BLaER1 treated with 17β-estradiol and CSF1 and Interleukin-3, amounts not matched to agents 10 nM and 100 nM (cell line): Measurements from ENCODE around the gene HOXD8.
A peak's percentile ranks its signal among the peaks of the same experiment; 100 is the strongest.

Experiments
- H3K27ac ChIP-seq, 11 experiments: shearing (Covaris generic); formaldehyde crosslinking; 2 replicates each; pipeline ENCODE4 v1.8.1; 2022
- H3K27me3 ChIP-seq, 11 experiments: shearing (Covaris generic); formaldehyde crosslinking; 2 replicates each; pipeline ENCODE4 v1.8.1; 2022
- H3K36me3 ChIP-seq, 11 experiments: shearing (Covaris generic); formaldehyde crosslinking; 2 replicates each; pipeline ENCODE4 v1.8.1; 2022
- H3K4me1 ChIP-seq, 10 experiments: shearing (Covaris generic); formaldehyde crosslinking; 2 replicates each; pipeline ENCODE4 v1.8.1; 2022
- H3K4me2 ChIP-seq, 11 experiments: shearing (Covaris generic); formaldehyde crosslinking; 2 replicates each; pipeline ENCODE4 v1.8.1; 2022
- H3K4me3 ChIP-seq, 10 experiments: shearing (Covaris generic); formaldehyde crosslinking; 2 replicates each; pipeline ENCODE4 v1.8.1; 2022
- H3K9ac ChIP-seq, 11 experiments: shearing (Covaris generic); formaldehyde crosslinking; 2 replicates each; pipeline ENCODE4 v1.8.1; 2022
- H3K9me3 ChIP-seq, 11 experiments: shearing (Covaris generic); formaldehyde crosslinking; replicated peaks in 1 of 11; 2 replicates each; pipeline ENCODE4 v1.8.1; 2022
- H4K20me1 ChIP-seq, 11 experiments: shearing (Covaris generic); formaldehyde crosslinking; 2 replicates each; pipeline ENCODE4 v1.8.1; 2022
- Cebpa-rat ChIP-seq, 11 experiments: shearing (Covaris generic); IDR thresholded peaks; 2 replicates each; pipeline ENCODE4 v1.8.1; 2022

The HOXD8 gene

DNA sequence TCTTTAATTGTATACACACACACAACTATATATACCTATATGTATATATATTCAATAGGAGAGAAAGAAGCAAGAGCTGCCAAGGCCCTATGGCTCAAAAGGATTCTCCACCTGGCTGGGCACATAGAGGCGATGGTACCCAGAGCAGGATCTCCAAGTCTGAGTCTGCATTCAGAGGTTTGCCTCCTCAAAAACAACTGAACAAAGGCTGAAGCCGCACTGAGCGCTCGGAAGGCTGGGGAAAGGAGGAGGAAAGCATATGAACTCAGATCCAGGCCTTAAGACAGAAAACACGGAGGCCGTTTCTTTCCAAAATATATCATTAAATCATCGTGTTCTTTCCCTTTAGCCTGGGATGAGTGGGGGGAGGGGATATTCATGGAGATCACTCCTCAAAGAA lies 26.3 kb upstream of the HOXD8 start:
- H3K9me3 ChIP-seq: peaks cover 52 to 81% (median 59%) of the 10 kb centered on the region in 11 experiments
- peaks cover 92 to 99% (median 97%) of the 10 kb centered on the region in 11 experiments for H3K27me3 ChIP-seq
- H4K20me1 ChIP-seq: peaks cover 0 to 61% (median 31%) of the 10 kb centered on the region in 11 experiments; a peak in 14 of 22 replicates
- no peaks in the 10 kb centered on the region; a peak in 1 of 20 replicates for H3K4me1 ChIP-seq
- no peak overlapping the region for H3K4me2 ChIP-seq
- no peak overlapping the region for H3K27ac ChIP-seq
- H3K9ac ChIP-seq: no peak overlapping the region
- H3K36me3 ChIP-seq: no peaks in the 10 kb centered on the region
- TF ChIP-seq Cebpa-rat (IDR thresholded peaks at IDR 0.05): no peak
- H3K4me3 ChIP-seq: no peak overlapping the region

DNA sequence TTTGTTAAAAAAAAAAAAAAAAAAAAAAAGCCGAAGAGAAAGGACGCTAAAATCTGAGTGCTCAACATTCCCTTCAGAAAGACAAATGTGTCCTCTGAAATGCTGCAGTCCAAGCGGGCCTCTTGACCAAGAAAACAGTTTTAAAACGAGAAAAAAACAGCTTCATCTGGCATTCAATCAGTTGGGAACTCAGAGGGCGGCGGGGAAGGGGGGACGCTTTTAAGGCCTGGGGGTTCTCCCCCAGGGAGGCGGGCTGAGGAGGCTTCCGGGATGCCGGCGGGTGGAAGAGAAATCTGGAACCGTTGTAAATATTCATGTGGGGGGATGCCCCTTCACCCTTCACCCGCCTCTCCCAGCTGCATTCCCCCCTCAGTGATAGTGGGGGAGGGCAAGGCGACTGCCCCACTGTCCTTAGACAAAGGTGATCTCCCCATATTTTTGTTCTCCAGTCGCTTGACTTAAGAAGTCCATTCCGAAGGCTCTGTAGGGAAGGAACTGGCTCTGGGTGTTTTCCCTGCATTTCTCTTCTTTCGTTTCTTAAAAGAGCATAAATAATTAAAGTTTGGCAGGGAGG lies 25.7 kb upstream of the HOXD8 start:
- H3K9ac ChIP-seq: no peak overlapping the region

DNA sequence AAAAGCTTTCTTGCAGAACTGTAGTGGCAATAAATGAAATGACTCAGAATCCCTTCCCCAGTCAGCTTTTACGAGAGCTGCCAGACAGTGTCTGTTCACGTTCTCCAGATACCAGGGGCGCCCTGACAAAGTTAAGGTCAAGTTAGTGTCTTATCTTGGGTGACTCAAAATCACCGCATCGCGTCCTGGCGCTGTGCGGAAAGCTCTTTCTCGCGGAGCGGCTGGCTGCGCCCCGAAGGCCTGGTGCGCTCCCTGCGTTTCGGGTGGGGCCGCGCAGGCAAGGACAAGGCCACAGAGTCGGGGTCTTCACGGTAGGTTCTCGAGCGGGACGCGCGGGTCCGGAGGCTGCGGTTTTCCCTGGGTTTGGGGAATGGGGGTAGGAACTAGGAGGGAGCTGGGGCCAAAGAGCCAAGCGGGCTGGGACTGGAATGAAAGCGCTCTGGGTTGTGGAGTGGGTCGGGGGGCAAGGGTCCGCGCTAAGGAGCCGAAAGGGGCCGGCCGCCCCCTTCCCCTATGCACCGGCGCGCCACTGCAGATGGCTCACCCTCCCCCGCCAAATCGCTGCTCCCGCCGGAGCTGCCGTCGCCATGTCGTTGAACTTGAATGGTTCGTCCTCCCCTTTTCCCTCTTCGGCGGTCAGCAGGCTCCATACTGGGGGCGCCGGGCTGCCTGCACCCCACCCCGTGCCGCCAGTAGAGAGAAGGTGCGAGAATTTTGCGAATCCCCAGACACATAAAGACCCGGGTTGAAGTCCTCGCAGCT lies 25.0 kb upstream of the HOXD8 start:
- Histone ChIP-seq H3K36me3 (no peaks in the 10 kb centered on the region), H3K4me3 (no peak overlapping the region; a peak in 1 of 20 replicates), H4K20me1 (peaks cover 0 to 48% (median 26%) of the 10 kb centered on the region in 11 experiments; a peak in 13 of 22 replicates), H3K9ac (no peak overlapping the region), H3K27me3 (peaks cover 92 to 99% (median 97%) of the 10 kb centered on the region in 11 experiments), H3K9me3 (peaks cover 58 to 86% (median 64%) of the 10 kb centered on the region in 11 experiments), H3K27ac (no peak overlapping the region), H3K4me2 (no peak overlapping the region), H3K4me1 (no peaks in the 10 kb centered on the region)
- no peak for TF ChIP-seq Cebpa-rat (IDR thresholded peaks at IDR 0.05)

More for the DNA sequence above, 25.7 kb upstream of the HOXD8 start:
- no peak overlapping the region for H3K4me2 ChIP-seq
- H3K4me3 ChIP-seq: no peak overlapping the region
- no peaks in the 10 kb centered on the region for H3K4me1 ChIP-seq
- H3K9me3 ChIP-seq: peaks cover 52 to 85% (median 62%) of the 10 kb centered on the region in 11 experiments
- no peaks in the 10 kb centered on the region for H3K36me3 ChIP-seq
- peaks cover 0 to 55% (median 25%) of the 10 kb centered on the region in 11 experiments; a peak in 14 of 22 replicates for H4K20me1 ChIP-seq
- peaks cover 92 to 99% (median 97%) of the 10 kb centered on the region in 11 experiments for H3K27me3 ChIP-seq
- H3K27ac ChIP-seq: no peak overlapping the region
- no peak for TF ChIP-seq Cebpa-rat (IDR thresholded peaks at IDR 0.05)

DNA sequence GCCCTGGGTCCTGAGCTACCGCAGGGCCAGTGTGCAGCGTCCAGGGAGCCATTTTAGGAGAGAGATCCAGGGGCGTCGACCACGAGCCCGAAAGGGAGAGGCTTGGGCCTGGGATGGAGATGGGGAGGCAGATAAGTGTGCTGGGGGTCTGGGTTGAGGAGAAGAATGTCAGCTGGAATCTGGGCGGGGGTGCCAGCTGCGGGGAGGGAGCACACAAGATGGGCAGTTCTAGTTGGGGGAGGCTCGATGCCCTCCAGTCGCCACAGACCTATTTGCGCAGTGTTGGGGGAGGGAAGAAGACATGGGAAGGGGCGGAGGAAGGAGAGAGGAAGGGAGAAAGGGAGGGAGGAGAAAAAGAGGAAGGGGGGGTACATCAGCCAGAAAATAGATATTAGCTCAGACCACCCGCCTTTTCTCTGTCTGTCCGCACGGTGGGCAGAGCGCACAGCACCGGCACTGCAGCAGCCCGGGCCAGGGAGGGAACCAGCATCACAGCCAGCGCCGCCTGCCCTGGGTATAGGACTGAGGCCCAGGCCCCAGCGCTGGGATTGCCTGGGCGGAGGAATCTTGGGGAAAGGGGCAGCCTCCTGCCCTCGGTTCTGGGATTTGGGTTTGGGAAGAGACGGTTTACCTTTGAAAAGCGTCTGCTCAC lies 24.3 kb upstream of the HOXD8 start:
- Histone ChIP-seq H3K9ac (no peak overlapping the region), H3K27me3 (peaks cover 92 to 99% (median 97%) of the 10 kb centered on the region in 11 experiments), H3K4me1 (no peaks in the 10 kb centered on the region), H3K9me3 (peaks cover 52 to 81% (median 60%) of the 10 kb centered on the region in 11 experiments), H4K20me1 (peaks cover 0 to 47% (median 18%) of the 10 kb centered on the region in 11 experiments; a peak in 13 of 22 replicates), H3K4me2 (no peak overlapping the region), H3K36me3 (no peaks in the 10 kb centered on the region), H3K4me3 (peak overlapping the region in 1 of 10 experiments; percentile 20; a peak in 1 of 20 replicates), H3K27ac (no peak overlapping the region)
- TF ChIP-seq Cebpa-rat (IDR thresholded peaks at IDR 0.05): no peak

DNA sequence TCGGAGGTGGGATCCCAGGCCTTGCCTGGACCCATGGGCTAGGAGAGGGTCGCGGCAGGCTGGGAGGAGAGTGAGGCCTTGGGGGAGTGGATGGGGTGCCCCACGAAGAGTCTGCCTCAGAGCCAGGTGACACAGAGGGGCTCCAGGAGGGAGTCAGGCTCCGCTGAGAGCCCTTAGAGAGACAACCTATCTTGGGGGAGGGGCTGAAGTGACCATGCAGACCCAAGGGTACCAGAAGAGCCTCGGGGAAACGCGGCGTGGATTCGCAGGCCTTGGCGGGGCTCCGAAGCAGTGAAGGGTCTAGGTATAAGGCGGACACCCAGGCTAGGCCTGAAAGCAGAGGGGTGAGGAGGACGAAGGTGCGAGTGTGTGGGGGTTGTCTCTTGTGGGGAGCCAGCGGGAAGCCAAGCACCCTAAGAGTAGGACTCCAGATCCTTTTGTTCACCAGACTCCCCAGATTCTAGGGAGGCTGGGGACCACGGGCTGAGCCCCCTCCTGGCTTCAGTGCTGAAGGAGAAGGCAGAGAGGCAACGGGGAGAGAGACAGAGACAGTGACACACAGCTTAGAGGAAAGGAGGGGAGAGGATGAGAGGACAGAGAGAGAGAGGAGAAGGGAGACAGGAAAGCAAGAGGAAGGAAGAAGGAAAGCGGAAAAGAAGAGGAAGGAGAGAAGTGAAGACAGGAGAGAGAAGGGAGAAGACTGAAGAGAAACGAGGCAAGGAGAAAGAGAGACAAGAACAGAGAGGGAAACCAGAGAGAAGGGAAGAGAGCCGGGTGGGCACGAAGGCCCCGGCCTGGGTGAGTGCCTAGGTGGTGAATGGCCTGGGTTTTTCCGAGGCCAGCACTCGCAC lies 23.6 kb upstream of the HOXD8 start:
- Histone ChIP-seq H3K4me1 (no peaks in the 10 kb centered on the region), H3K9me3 (peaks cover 45 to 73% (median 54%) of the 10 kb centered on the region in 11 experiments), H3K27me3 (peaks cover 92 to 99% (median 97%) of the 10 kb centered on the region in 11 experiments), H3K4me2 (no peak overlapping the region), H3K4me3 (0 out of 20 replicates have a peak overlapping the region, but pooled peaks of 2 of the 10 experiments have one; percentile 3 to 20), H3K36me3 (no peaks in the 10 kb centered on the region), H4K20me1 (peaks cover 0 to 47% (median 11%) of the 10 kb centered on the region in 11 experiments; a peak in 10 of 22 replicates), H3K9ac (no peak overlapping the region), H3K27ac (no peak overlapping the region)
- no peak for TF ChIP-seq Cebpa-rat (IDR thresholded peaks at IDR 0.05)

DNA sequence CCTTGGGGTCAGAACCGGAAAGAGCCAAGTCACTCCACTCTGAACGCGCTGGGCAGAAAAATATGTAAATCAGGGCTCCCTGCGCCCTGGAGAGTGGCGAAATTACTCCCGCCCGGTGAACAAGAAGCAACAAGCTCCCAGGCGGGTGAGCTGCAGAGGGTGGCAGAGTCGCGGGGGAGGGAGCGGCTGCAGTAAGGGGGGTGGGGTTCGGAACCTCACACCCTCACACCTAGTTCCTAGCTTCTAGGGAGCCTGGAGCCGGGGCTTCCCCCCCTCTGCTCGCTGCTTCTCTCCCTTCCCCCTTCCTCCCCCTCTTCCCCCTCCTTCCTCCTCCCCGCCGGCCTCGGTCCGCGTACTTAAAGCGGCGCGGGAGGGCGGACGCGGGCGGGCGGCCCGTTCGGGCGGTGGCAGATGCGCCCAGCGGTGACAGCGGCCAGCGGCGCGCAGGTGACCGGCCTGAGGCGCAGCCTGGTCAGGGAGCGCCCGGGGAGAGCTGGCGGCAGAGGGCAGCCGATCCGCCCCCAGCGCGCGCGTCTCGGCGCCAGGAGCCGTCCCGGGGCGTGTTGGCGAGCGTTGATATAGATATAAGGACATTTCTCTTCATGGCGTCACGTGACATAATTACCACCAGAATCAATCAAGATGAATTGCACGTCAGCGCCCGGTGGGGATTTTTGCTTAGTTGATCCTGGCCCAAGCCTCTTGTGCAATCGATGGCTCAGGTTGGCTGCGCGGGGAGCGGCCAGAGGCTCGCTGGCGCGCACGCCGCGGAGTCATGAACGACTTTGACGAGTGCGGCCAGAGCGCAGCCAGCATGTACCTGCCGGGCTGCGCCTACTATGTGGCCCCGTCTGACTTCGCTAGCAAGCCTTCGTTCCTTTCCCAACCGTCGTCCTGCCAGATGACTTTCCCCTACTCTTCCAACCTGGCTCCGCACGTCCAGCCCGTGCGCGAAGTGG lies 22.6 kb upstream of the HOXD8 start, which contains the start of gene HOXD11:
Gene HOXD11, plus strand, starts transcription at position 700 of the 959 bp plus-strand sequence. Its CDS starts 76 bp downstream, at position 776.
- no peak within 1 kb of the TSS; a peak in 1 of 20 replicates for H3K4me3 ChIP-seq
- H3K27ac ChIP-seq: no peak within 1 kb of the TSS

DNA sequence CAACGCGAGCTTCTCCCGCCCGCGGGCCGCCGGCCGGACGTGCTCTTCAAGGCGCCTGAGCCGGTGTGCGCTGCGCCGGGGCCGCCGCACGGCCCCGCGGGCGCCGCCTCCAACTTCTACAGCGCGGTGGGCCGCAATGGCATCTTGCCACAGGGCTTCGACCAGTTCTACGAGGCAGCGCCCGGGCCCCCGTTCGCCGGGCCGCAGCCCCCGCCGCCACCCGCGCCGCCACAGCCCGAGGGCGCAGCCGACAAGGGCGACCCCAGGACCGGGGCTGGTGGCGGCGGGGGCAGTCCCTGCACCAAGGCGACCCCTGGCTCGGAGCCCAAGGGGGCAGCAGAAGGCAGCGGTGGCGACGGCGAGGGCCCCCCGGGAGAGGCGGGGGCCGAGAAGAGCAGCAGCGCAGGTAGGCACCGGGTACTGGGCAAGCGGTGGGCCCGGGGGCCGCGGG lies 21.7 kb upstream of the HOXD8 start:
- Histone ChIP-seq H3K4me3 (no peak overlapping the region), H3K4me1 (no peaks in the 10 kb centered on the region), H3K9ac (no peak overlapping the region), H3K9me3 (peaks cover 53 to 71% (median 58%) of the 10 kb centered on the region in 11 experiments), H3K27me3 (peaks cover 92 to 99% (median 97%) of the 10 kb centered on the region in 11 experiments), H4K20me1 (peaks cover 0 to 47% (median 18%) of the 10 kb centered on the region in 11 experiments; a peak in 16 of 22 replicates), H3K27ac (no peak overlapping the region), H3K36me3 (no peaks in the 10 kb centered on the region), H3K4me2 (no peak overlapping the region)
- no peak for TF ChIP-seq Cebpa-rat (IDR thresholded peaks at IDR 0.05)

More for the DNA sequence above, 22.6 kb upstream of the HOXD8 start, which contains the start of gene HOXD11:
- TF ChIP-seq Cebpa-rat (IDR thresholded peaks at IDR 0.05): no peak
- Histone ChIP-seq H3K9me3 (peaks cover 45 to 70% (median 54%) of the 10 kb centered on the region in 11 experiments), H3K4me1 (no peaks in the 10 kb centered on the region), H3K9ac (no peak within 1 kb of the TSS), H3K27me3 (peaks cover 92 to 99% (median 97%) of the 10 kb centered on the region in 11 experiments), H4K20me1 (peaks cover 0 to 47% (median 12%) of the 10 kb centered on the region in 11 experiments; a peak in 14 of 22 replicates), H3K36me3 (no peaks in the 10 kb centered on the region), H3K4me2 (no peak within 1 kb of the TSS)
